PC-9 (cell line): ENCODE data around the gene ZNF593OS.

Experiments used
- EZH2 ChIP-seq: fragments of 200-600 bp; sonication (generic); IDR thresholded peaks from 2 replicates; pipeline ENCODE4 v1.8.0; 2017; ENCODE audit warnings: antibody characterized with exemption, low read depth
- TF ChIP-seq, protein P1 (sequence below): fragments of 200-600 bp; sonication (generic); conservative IDR thresholded peaks from 2 replicates; pipeline ENCODE4 v1.6.1; 2017; ENCODE audit warnings: mixed run types, antibody characterized with exemption, mild to moderate bottlenecking, moderate library complexity

DNA sequence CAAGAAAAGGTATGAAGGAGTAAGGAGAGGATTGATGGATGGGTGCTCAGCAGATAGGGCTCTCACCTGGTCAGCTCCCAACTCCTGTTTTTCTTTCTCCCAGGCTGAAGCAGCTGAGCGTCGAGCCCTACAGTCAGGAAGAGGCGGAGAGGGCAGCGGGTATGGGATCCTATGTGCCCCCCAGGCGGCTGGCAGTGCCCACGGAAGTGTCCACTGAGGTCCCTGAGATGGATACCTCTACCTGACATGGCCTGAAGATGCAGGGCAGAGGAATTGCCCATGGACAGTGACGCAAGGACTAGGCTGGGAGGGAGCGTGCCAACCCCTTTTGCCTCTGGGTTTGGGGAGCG is 1.2 kb downstream of the ZNF593OS start:
- TF ChIP-seq, protein P1, sequence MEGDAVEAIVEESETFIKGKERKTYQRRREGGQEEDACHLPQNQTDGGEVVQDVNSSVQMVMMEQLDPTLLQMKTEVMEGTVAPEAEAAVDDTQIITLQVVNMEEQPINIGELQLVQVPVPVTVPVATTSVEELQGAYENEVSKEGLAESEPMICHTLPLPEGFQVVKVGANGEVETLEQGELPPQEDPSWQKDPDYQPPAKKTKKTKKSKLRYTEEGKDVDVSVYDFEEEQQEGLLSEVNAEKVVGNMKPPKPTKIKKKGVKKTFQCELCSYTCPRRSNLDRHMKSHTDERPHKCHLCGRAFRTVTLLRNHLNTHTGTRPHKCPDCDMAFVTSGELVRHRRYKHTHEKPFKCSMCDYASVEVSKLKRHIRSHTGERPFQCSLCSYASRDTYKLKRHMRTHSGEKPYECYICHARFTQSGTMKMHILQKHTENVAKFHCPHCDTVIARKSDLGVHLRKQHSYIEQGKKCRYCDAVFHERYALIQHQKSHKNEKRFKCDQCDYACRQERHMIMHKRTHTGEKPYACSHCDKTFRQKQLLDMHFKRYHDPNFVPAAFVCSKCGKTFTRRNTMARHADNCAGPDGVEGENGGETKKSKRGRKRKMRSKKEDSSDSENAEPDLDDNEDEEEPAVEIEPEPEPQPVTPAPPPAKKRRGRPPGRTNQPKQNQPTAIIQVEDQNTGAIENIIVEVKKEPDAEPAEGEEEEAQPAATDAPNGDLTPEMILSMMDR: no peak
- TF ChIP-seq EZH2: no peak
